Measurements from ENCODE around the gene CORO2A. TPM values are rescaled to one million over a fixed set of nuclear protein-coding genes. Genes with fewer than 3 reads are reported as not detected.

The CORO2A gene
- total and polyA plus RNA-seq, 2 of the 13 experiments (the other 11 are each of a cell fraction or from before 2014, with no cell fraction given): 14.4 to 15.3 TPM

- TF ChIP-seq ZBTB40 (IDR thresholded peaks at IDR 0.05) (no peak), ZBTB40 (CRISPR knock-in tag; IDR thresholded peaks at IDR 0.05) (no peak), RFX1 (IDR thresholded peaks at IDR 0.05) (no peak), SIN3A (IDR thresholded peaks at IDR 0.05; ENCODE audit: borderline replicate concordance, low read depth, low read length) (no peak), ZFP90 (CRISPR knock-in tag; IDR thresholded peaks at IDR 0.05; ENCODE audit: borderline replicate concordance) (no peak), ZNF580 (CRISPR knock-in tag; IDR thresholded peaks at IDR 0.05; ENCODE audit: borderline replicate concordance, low read depth) (no peak), ZNF879 (CRISPR knock-in tag; IDR thresholded peaks at IDR 0.05) (no peak), UBTF (CRISPR knock-in tag; IDR thresholded peaks at IDR 0.05) (no peak), JDP2 (CRISPR knock-in tag; IDR thresholded peaks at IDR 0.05; ENCODE audit: borderline replicate concordance) (no peak), HDAC6 (IDR thresholded peaks at IDR 0.05; ENCODE audit: low read depth, low read length) (no peak), ZNF7 (CRISPR knock-in tag; IDR thresholded peaks at IDR 0.05) (no peak), GMEB1 (CRISPR knock-in tag; IDR thresholded peaks at IDR 0.05; ENCODE audit: borderline replicate concordance) (no peak), MTF2 (CRISPR knock-in tag; IDR thresholded peaks at IDR 0.05; ENCODE audit: borderline replicate concordance) (no peak), ZFY (CRISPR knock-in tag; IDR thresholded peaks at IDR 0.05) (peak; percentile 59; the same call in 1 of the 2 replicates), FOXO1 (CRISPR knock-in tag; IDR thresholded peaks at IDR 0.05) (peak; percentile 26; the same call in 1 of the 2 replicates)
- TF ChIP-seq, protein P1, sequence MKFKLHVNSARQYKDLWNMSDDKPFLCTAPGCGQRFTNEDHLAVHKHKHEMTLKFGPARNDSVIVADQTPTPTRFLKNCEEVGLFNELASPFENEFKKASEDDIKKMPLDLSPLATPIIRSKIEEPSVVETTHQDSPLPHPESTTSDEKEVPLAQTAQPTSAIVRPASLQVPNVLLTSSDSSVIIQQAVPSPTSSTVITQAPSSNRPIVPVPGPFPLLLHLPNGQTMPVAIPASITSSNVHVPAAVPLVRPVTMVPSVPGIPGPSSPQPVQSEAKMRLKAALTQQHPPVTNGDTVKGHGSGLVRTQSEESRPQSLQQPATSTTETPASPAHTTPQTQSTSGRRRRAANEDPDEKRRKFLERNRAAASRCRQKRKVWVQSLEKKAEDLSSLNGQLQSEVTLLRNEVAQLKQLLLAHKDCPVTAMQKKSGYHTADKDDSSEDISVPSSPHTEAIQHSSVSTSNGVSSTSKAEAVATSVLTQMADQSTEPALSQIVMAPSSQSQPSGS (CRISPR knock-in tag; IDR thresholded peaks at IDR 0.05): 0 out of 2 replicates have a peak, but pooled peaks have one; percentile 44
These were observed 42.3 kb downstream of the CORO2A start (continued) for GRCh38 chr9:98150164-98150563.

Measured in HepG2 (cell line).